A673 (cell line): ENCODE data around the gene ACYP2. TPM values are rescaled to one million over a fixed set of nuclear protein-coding genes. Genes with fewer than 3 reads are reported as not detected.

Source experiments
- BruUV-seq: library from RNA; stranded (reverse); fragments of 400-500 nt; replicated peaks from 2 replicates; lab custom pipeline; 2021; lab: Mats Ljungman, UMichigan
- CTCF ChIA-PET: fragments of 300-600 bp; sonication (Branson Sonifier 250); formaldehyde crosslinking; loops from one replicate; lab custom pipeline; 2022; ENCODE audit warnings: antibody characterized with exemption; lab: Charles Lee
- POLR2A ChIA-PET: fragments of 300-600 bp; sonication (Branson Sonifier 250); formaldehyde crosslinking; loops from one replicate; lab custom pipeline; 2022; ENCODE audit warnings: antibody characterized with exemption; ENCODE audit not compliant: low non-redundant PET; lab: Charles Lee
- DNase-seq: peaks from one replicate; pipeline ENCODE4 v3.0.0-alpha.2; 2015; ENCODE audit warnings: low spot score
- H3K27ac ChIP-seq: fragments of 200-600 bp; sonication (generic); 2 replicates; pipeline ENCODE4 v1.5.1; 2016; ENCODE audit warnings: mixed run types, low read depth, mild to moderate bottlenecking, mixed read lengths, antibody characterized with exemption, low read length; ENCODE audit not compliant: poor library complexity, severe bottlenecking
- H3K27me3 ChIP-seq: fragments of 200-600 bp; sonication (generic); replicated peaks from 2 replicates; pipeline ENCODE4 v1.6.1; 2017; ENCODE audit warnings: mixed run types, low read depth, mild to moderate bottlenecking, mixed read lengths, antibody characterized with exemption, low read length; ENCODE audit not compliant: insufficient read depth, poor library complexity
- H3K36me3 ChIP-seq: fragments of 200-600 bp; sonication (generic); 2 replicates; pipeline ENCODE4 v1.6.1; 2016; ENCODE audit warnings: mixed run types, mild to moderate bottlenecking, mixed read lengths, antibody characterized with exemption, low read length; ENCODE audit not compliant: insufficient read depth, poor library complexity, severe bottlenecking
- H3K4me1 ChIP-seq: fragments of 200-600 bp; sonication (generic); 2 replicates; pipeline ENCODE4 v1.6.1; 2017; ENCODE audit warnings: mixed run types, mild to moderate bottlenecking, mixed read lengths, antibody characterized with exemption, low read length; ENCODE audit not compliant: insufficient read depth, poor library complexity, severe bottlenecking
- H3K4me3 ChIP-seq: fragments of 200-600 bp; sonication (generic); 2 replicates; pipeline ENCODE4 v1.5.1; 2016; ENCODE audit warnings: low read depth, mixed run types, mild to moderate bottlenecking, mixed read lengths, low read length; ENCODE audit not compliant: poor library complexity, severe bottlenecking
- H3K9me3 ChIP-seq: fragments of 200-600 bp; sonication (generic); 2 replicates; pipeline ENCODE4 v1.6.1; 2016; ENCODE audit warnings: mixed run types, low read depth, mild to moderate bottlenecking, mixed read lengths, antibody characterized with exemption, low read length; ENCODE audit not compliant: poor library complexity, severe bottlenecking
- EZH2 ChIP-seq: fragments of 200-600 bp; sonication (generic); IDR thresholded peaks from 2 replicates; pipeline ENCODE4 v1.6.1; 2017; ENCODE audit warnings: borderline replicate concordance, low read depth, mild to moderate bottlenecking, mixed read lengths, antibody characterized with exemption, low read length; ENCODE audit not compliant: poor library complexity, severe bottlenecking
- intact Hi-C: fragments of 100-400 bp; cut with micrococcal nuclease; formaldehyde crosslinking; loops from one replicate; pipeline ENCODE4 v1.10.0; 2022; ENCODE audit not compliant: unreplicated experiment
- total RNA-seq: library from RNA; stranded (reverse); gene quantifications from 2 replicates; pipeline ENCODE4 v1.2.3, GENCODE V29; 2021
- TF ChIP-seq, protein P1 (sequence below): fragments of 300-800, 200-600 bp; sonication (generic); conservative IDR thresholded peaks from 2 replicates; pipeline ENCODE4 v1.5.1; 2017; ENCODE audit warnings: low read depth, mild to moderate bottlenecking, antibody characterized with exemption, low read length, moderate library complexity, mixed read lengths

The ACYP2 gene
- total RNA-seq, 1 experiment from 2014 or later: 10.1 TPM

DNA sequence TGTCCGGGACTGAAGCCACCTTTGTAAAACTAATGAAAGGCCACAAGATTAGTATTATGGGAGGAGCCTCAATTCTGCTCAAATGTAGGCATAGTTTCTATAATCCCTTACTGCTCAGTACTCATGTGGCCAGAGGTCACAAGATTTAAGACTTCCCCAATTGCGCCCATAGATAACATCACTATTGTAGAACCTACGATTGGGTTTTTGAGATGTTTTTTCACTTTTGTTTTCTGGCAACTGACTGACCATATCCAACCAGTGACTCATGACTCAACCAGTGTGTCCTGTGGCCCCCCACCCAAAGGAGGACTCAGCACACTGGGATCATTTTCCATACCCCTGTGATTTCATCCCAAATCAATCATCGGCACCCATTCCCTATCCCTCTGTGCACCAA lies 155.8 kb downstream of the ACYP2 start:
- H3K9me3 ChIP-seq: peaks cover 4% of the 10 kb centered on the region
- no peak overlapping the region for H3K27ac ChIP-seq
- peaks cover 14% of the 10 kb centered on the region for H3K4me1 ChIP-seq
- H3K27me3 ChIP-seq: no peaks in the 10 kb centered on the region
- no TSS peak for BruUV-seq
- intact Hi-C loops: no loop called here
- DNase-seq: no peak
- no peak overlapping the region for H3K4me3 ChIP-seq
- POLR2A ChIA-PET: no interaction called here
- no peak for TF ChIP-seq EZH2
- no peaks in the 10 kb centered on the region for H3K36me3 ChIP-seq
- CTCF ChIA-PET: no interaction called here

DNA sequence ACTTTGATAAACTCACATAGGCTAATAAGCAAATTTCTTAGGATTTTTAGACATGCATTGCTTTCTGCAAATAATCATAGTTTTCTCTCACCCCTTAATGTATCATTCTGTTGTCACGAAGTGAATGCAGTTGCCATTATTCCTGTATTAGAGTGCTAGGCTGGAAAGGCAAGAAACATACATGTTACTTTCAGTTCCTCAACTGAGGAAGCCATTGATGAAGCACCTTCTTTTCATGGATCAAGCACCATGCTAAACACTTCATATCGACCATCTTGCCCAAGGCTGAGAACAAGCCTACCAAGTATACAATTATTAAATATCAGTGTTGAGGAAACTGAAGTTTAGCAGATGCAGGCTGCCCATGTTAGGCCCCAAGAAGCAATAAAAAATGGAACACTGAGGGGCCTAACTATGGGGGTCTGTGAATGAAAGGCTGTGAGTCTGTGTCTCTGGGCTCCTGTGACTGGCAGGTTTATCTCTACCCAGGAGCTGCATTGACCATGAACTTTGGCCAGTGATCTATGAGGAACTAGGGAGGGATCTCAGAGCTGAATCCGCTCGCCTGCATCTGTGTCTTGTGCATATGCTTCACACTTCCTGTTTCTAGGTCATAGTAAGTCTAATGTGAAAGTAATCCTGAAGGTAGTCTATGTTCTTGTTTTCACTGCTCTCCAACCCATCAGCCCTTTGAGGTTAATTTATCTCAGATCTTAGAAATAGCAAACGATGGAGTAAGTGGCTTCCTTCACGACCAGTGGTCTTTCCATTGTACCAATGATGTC lies 156.6 kb downstream of the ACYP2 start:
- no TSS peak for BruUV-seq
- CTCF ChIA-PET: no interaction called here
- intact Hi-C loops: no loop called here

DNA sequence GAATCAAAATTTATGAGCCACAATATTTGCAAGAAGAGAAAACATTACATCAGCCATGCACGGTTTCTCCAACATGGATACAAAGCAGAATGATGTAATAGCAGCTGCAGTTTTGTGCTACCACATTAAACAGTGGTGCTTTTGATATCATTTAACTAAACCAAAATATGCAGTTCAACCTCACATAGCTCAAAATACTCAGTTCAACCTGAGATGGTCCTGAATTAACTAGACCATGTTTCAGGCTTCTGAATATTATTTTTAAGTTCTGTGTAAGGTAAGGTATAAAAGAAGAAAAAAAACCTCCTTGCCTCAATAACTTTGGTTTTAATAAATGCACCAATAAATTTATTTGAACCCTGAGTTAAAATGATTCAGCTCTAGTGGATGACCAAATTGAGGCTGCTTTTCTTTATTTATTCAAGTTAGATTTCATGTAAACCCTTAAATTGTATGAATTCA lies 159.4 kb downstream of the ACYP2 start:
- DNase-seq: peak; percentile 41
- CTCF ChIA-PET: interaction anchor here (0.6 kb wide), 1 partner anchor 177 kb away, joined by 4 read pairs; no protein-coding TSS in a partner anchor
- H3K9me3 ChIP-seq: peaks cover 4% of the 10 kb centered on the region
- TF ChIP-seq, protein P1, sequence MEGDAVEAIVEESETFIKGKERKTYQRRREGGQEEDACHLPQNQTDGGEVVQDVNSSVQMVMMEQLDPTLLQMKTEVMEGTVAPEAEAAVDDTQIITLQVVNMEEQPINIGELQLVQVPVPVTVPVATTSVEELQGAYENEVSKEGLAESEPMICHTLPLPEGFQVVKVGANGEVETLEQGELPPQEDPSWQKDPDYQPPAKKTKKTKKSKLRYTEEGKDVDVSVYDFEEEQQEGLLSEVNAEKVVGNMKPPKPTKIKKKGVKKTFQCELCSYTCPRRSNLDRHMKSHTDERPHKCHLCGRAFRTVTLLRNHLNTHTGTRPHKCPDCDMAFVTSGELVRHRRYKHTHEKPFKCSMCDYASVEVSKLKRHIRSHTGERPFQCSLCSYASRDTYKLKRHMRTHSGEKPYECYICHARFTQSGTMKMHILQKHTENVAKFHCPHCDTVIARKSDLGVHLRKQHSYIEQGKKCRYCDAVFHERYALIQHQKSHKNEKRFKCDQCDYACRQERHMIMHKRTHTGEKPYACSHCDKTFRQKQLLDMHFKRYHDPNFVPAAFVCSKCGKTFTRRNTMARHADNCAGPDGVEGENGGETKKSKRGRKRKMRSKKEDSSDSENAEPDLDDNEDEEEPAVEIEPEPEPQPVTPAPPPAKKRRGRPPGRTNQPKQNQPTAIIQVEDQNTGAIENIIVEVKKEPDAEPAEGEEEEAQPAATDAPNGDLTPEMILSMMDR: no peak
- no peak for TF ChIP-seq EZH2
- POLR2A ChIA-PET: no interaction called here
- H3K4me1 ChIP-seq: peaks cover 14% of the 10 kb centered on the region
- H3K27me3 ChIP-seq: no peaks in the 10 kb centered on the region
- H3K4me3 ChIP-seq: no peak overlapping the region
- no TSS peak for BruUV-seq
- no peaks in the 10 kb centered on the region for H3K36me3 ChIP-seq
- H3K27ac ChIP-seq: peak overlapping the region; percentile 60
- intact Hi-C loops: no loop called here

More for the DNA sequence above, 156.6 kb downstream of the ACYP2 start:
- POLR2A ChIA-PET: no interaction called here
- peaks cover 14% of the 10 kb centered on the region for H3K4me1 ChIP-seq
- H3K36me3 ChIP-seq: no peaks in the 10 kb centered on the region
- H3K27me3 ChIP-seq: no peaks in the 10 kb centered on the region
- TF ChIP-seq, protein P1: no peak
- no peak for TF ChIP-seq EZH2
- no peak overlapping the region for H3K27ac ChIP-seq
- peaks cover 4% of the 10 kb centered on the region for H3K9me3 ChIP-seq
- DNase-seq: no peak
- H3K4me3 ChIP-seq: no peak overlapping the region
